CD4-positive, alpha-beta memory T cell (primary cell): ENCODE measurements around the gene SSUH2. TPM values are rescaled to one million over a fixed set of nuclear protein-coding genes. Genes with fewer than 3 reads are reported as not detected.
"Not testable (repeated sequence)": the region's sequence is repeated elsewhere in the genome, so short reads cannot be mapped to it uniquely, and the experiment has no call there.

ENCODE experiments used
- CTCF ChIA-PET: fragments of 350-600 bp; sonication (Branson Sonifier 250); formaldehyde crosslinking; loops from one replicate; lab custom pipeline; 2021; ENCODE audit warnings: inconsistent platforms; ENCODE audit not compliant: partially characterized antibody; lab: Charles Lee
- POLR2A ChIA-PET: fragments of 350-600 bp; sonication (Branson Sonifier 250); formaldehyde crosslinking; loops from one replicate; lab custom pipeline; 2021; ENCODE audit not compliant: partially characterized antibody; lab: Charles Lee
- DNase-seq, 5 donors: peaks; one replicate each; pipeline versions ENCODE4 v3.0.0 to v3.0.0-alpha.2; 2020 to 2022; ENCODE audit warnings: mixed read lengths in 1 of 5
- H3K27ac ChIP-seq: one replicate; pipeline ENCODE4 v1.7.0; 2013; ENCODE audit warnings: low read depth, low read length
- H3K27me3 ChIP-seq: 2 replicates; pipeline ENCODE4 v1.7.0; 2013; ENCODE audit warnings: mild to moderate bottlenecking, low read length, moderate library complexity; ENCODE audit not compliant: insufficient read depth
- H3K36me3 ChIP-seq: 2 replicates; pipeline ENCODE4 v1.7.0; 2013; ENCODE audit warnings: mild to moderate bottlenecking, low read length, moderate library complexity; ENCODE audit not compliant: insufficient read depth
- H3K4me1 ChIP-seq: 2 replicates; pipeline ENCODE4 v1.7.0; 2013; ENCODE audit warnings: mild to moderate bottlenecking, low read length, moderate library complexity; ENCODE audit not compliant: insufficient read depth
- H3K4me3 ChIP-seq, 2 donors: one replicate each; pipeline ENCODE4 v1.7.0; 2013; ENCODE audit warnings: low read length in 2 of 2, mild to moderate bottlenecking in 1 of 2
- H3K9me3 ChIP-seq, 2 donors: one replicate each; pipeline ENCODE4 v1.7.0; 2013; ENCODE audit warnings: low read length in 2 of 2, control low read depth in 1 of 2; ENCODE audit not compliant: control insufficient read depth in 1 of 2
- H3K27ac Mint-ChIP-seq, 7 donors: one replicate each; pipeline ENCODE4 v1.8.0; 2020 to 2021; ENCODE audit warnings: mixed read lengths in 7 of 7, mild to moderate bottlenecking in 6 of 7, inconsistent platforms in 3 of 7, moderate library complexity in 3 of 7
- H3K27me3 Mint-ChIP-seq, 2 donors: one replicate each; pipeline ENCODE4 v1.8.0; 2020 to 2021; ENCODE audit warnings: mixed read lengths in 2 of 2
- H3K36me3 Mint-ChIP-seq, 2 donors: one replicate each; pipeline ENCODE4 v1.8.0; 2020 to 2021; ENCODE audit warnings: mixed read lengths in 2 of 2, inconsistent platforms in 1 of 2, mild to moderate bottlenecking in 1 of 2
- H3K4me1 Mint-ChIP-seq, 4 donors: one replicate each; pipeline ENCODE4 v1.8.0; 2020 to 2021; ENCODE audit warnings: mixed read lengths in 4 of 4, mild to moderate bottlenecking in 1 of 4
- H3K4me3 Mint-ChIP-seq, 8 donors: one replicate each; pipeline ENCODE4 v1.8.0; 2020 to 2021; ENCODE audit warnings: mixed read lengths in 8 of 8, mild to moderate bottlenecking in 7 of 8, moderate library complexity in 6 of 8, inconsistent platforms in 3 of 8
- H3K9me3 Mint-ChIP-seq, 8 donors: one replicate each; pipeline ENCODE4 v1.8.0; 2020 to 2021; ENCODE audit warnings: mixed read lengths in 8 of 8, mild to moderate bottlenecking in 5 of 8, inconsistent platforms in 3 of 8, moderate library complexity in 1 of 8
- intact Hi-C: fragments of 100-400 bp; cut with micrococcal nuclease; formaldehyde crosslinking; loops from one replicate; pipeline ENCODE4 v1.15.1; 2023
- polyA plus RNA-seq, 2 donors: library from polyadenylated mRNA; unstranded; fragments of 300-500 nt; fragmentation: Illumina TruSeq; gene quantifications; one replicate each; pipeline ENCODE4 v1.2.3, GENCODE V29; 2021
- total RNA-seq, 2 experiments: library from RNA; stranded (reverse); gene quantifications; one replicate each; pipeline ENCODE4 v1.2.3, GENCODE V29; 2021

SSUH2 gene
- total and polyA plus RNA-seq, 4 experiments from 2014 or later: not detected

DNA sequence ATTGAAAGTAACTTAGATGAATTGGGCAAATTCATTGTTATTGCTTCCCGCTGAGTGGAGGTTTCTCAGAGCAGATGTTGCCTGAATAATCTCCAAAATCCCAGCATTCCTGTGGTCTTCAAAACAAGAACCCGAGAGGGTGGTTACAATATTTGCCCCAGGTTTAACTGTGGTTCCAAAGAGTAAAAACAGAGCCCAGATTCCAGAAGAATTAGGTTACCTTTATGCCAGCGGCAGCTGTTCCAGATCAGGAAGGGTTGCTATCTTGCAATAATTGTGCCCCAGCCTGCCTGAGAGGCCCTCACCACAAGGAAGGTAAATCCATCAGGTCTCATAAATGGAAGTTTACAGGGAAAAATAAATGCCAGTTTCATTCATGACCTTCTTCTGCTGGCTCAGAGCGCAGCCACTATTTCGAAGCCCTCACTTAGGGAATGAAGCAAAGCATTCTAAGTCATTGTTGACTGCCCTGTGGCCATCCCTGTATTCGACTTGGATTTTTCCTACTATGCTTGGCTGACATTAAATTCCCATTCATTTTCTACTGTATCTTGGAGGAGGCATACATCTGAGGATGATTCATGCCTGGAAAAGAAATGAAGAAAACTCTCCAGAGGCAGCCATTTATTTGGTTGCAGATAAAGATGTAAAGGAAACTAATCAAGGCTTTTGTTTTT lies 54.6 kb downstream of the SSUH2 start:
- no peaks in the 10 kb centered on the region for H3K27me3 ChIP-seq
- DNase-seq: no peak
- Mint-ChIP-seq H3K27me3 (peaks cover 1 to 6% of the 10 kb centered on the region in 2 donors), H3K27ac (no peak overlapping the region), H3K4me1 (no peaks in the 10 kb centered on the region), H3K9me3 (no peaks in the 10 kb centered on the region), H3K4me3 (no peak overlapping the region), H3K36me3 (no peaks in the 10 kb centered on the region)
- CTCF ChIA-PET: no interaction called here
- intact Hi-C loops: no loop called here
- H3K4me3 ChIP-seq: no peak overlapping the region
- no peaks in the 10 kb centered on the region for H3K9me3 ChIP-seq
- H3K4me1 ChIP-seq: no peaks in the 10 kb centered on the region
- H3K36me3 ChIP-seq: no peaks in the 10 kb centered on the region
- no peak overlapping the region for H3K27ac ChIP-seq
- POLR2A ChIA-PET: no interaction called here

DNA sequence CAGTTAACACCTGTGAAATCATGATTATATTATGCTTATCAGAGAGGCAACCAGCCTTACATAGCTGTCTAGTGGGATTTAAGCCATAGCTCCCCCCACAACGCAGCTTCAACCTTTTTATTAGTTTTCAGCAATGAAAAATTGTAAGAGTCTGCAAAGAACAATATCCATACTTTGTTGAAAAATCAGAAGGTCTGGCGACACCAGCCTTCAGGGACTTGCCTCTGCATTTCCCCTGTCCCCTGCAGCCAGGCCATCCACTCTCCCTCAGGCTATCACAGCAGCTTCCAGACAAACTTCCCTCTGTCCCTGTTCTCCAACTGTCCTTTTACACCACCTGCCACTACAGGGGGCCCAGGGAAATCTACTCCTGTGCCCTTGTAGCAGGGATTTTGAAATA lies 59.9 kb downstream of the SSUH2 start:
- no peaks in the 10 kb centered on the region for H3K4me1 ChIP-seq
- peaks cover 0 to 2% (median 0%) of the 10 kb centered on the region in 8 donors for H3K9me3 Mint-ChIP-seq
- H3K4me3 Mint-ChIP-seq: no peak overlapping the region
- no peaks in the 10 kb centered on the region for H3K27me3 ChIP-seq
- H3K27ac Mint-ChIP-seq: no peak overlapping the region
- peaks cover 3 to 4% of the 10 kb centered on the region in 2 donors for H3K27me3 Mint-ChIP-seq
- no peaks in the 10 kb centered on the region for H3K36me3 ChIP-seq
- CTCF ChIA-PET: no interaction called here
- no peaks in the 10 kb centered on the region for H3K9me3 ChIP-seq
- no peak for DNase-seq
- no peak overlapping the region for H3K4me3 ChIP-seq
- no peak overlapping the region for H3K27ac ChIP-seq
- H3K4me1 Mint-ChIP-seq: no peaks in the 10 kb centered on the region
- intact Hi-C loops: no loop called here
- POLR2A ChIA-PET: no interaction called here
- no peaks in the 10 kb centered on the region for H3K36me3 Mint-ChIP-seq

DNA sequence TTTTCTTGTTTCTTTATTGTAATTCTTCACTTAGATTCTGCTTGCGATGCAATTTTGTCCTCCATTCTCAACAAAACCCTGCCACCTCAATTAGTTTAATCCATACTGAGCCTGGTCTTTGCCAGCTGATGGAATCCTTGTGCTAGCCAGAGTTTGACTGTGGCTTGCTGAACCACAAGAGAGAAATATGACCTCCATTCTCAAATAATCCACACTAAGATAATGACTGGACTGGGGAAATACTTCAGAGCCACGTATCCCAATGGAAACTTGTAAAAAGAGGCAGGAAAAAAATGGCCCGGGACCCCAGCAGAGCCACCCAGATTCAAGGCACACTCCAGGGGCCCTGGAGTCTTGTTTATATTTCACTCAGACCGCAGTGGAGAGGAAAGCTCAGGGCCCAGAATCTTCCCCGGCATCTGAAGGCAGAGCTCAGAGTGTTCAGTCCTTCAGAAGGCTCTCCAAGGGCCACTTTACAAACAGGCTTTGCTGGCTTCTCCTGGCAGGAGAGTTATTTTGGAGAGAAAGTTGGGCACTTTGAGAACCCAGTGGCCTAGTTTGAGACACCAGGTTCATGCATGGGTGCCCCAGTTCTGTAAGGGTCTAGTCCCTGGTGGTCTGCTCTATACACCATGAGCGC lies 62.7 kb downstream of the SSUH2 start:
- no peak overlapping the region for H3K4me3 Mint-ChIP-seq
- no peak overlapping the region for H3K27ac Mint-ChIP-seq
- Histone ChIP-seq H3K27ac (no peak overlapping the region), H3K9me3 (no peaks in the 10 kb centered on the region), H3K27me3 (no peaks in the 10 kb centered on the region), H3K36me3 (no peaks in the 10 kb centered on the region), H3K4me1 (no peaks in the 10 kb centered on the region), H3K4me3 (no peak overlapping the region)
- no peaks in the 10 kb centered on the region for H3K36me3 Mint-ChIP-seq
- CTCF ChIA-PET: no interaction called here
- POLR2A ChIA-PET: no interaction called here
- no peaks in the 10 kb centered on the region for H3K4me1 Mint-ChIP-seq
- intact Hi-C loops: no loop called here
- peaks cover 0 to 2% of the 10 kb centered on the region in 2 donors for H3K27me3 Mint-ChIP-seq
- H3K9me3 Mint-ChIP-seq: peaks cover 0 to 9% (median 0%) of the 10 kb centered on the region in 8 donors
- no peak for DNase-seq

DNA sequence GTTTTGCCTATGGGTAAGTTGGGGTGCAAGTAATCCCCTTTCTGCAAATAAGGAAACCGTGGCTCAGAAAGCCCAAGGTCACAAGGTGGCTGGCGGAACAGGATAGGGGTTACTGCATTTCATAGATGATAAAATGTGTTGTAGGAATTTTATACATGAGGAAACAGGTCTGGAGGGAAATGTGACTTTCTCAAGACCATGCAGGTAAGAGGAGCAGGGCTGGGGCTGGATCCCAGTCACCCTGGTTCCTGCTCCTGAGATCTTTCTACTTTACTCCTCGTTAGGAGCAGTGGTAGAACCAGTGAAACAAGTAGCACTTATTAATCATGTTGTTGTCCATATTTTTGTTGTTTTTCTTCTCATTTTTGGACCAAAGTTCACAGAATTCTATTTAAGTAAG lies 63.2 kb downstream of the SSUH2 start:
- Mint-ChIP-seq H3K9me3 (peaks cover 0 to 9% (median 0%) of the 10 kb centered on the region in 8 donors), H3K27ac (no peak overlapping the region), H3K36me3 (no peaks in the 10 kb centered on the region), H3K4me1 (no peaks in the 10 kb centered on the region), H3K27me3 (peaks cover 0 to 2% of the 10 kb centered on the region in 2 donors), H3K4me3 (no peak overlapping the region)
- H3K4me1 ChIP-seq: no peaks in the 10 kb centered on the region
- no peaks in the 10 kb centered on the region for H3K36me3 ChIP-seq
- H3K4me3 ChIP-seq: no peak overlapping the region
- POLR2A ChIA-PET: no interaction called here
- no peak for DNase-seq
- no peak overlapping the region for H3K27ac ChIP-seq
- CTCF ChIA-PET: no interaction called here
- no peaks in the 10 kb centered on the region for H3K9me3 ChIP-seq
- intact Hi-C loops: no loop called here
- no peaks in the 10 kb centered on the region for H3K27me3 ChIP-seq

DNA sequence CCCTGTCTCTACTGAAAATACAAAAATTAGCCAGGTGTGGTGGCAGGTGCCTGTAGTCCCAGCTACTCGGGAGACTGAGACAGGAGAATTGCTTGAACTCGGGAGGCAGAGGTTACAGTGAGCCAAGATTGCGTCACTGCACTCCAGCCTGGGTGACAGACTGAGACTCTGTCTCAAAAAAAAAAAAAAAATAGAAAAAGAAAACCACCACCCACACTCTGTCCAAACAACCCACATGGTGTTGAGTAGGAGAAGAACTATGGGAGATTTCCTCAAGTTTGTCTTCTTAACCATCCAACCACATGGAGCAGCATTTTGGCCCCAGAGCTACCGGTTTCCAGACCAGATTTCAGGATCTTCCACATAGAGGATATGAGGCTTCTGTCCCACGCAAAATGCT lies 64.2 kb downstream of the SSUH2 start:
- H3K4me1 Mint-ChIP-seq, H3K4me3 Mint-ChIP-seq, H3K27ac ChIP-seq, H3K27ac Mint-ChIP-seq, POLR2A ChIA-PET, DNase-seq, H3K36me3 Mint-ChIP-seq, H3K27me3 ChIP-seq, H3K36me3 ChIP-seq, CTCF ChIA-PET, intact Hi-C loops, H3K4me3 ChIP-seq, H3K27me3 Mint-ChIP-seq, H3K4me1 ChIP-seq, H3K9me3 Mint-ChIP-seq, H3K9me3 ChIP-seq: not testable (repeated sequence)

DNA sequence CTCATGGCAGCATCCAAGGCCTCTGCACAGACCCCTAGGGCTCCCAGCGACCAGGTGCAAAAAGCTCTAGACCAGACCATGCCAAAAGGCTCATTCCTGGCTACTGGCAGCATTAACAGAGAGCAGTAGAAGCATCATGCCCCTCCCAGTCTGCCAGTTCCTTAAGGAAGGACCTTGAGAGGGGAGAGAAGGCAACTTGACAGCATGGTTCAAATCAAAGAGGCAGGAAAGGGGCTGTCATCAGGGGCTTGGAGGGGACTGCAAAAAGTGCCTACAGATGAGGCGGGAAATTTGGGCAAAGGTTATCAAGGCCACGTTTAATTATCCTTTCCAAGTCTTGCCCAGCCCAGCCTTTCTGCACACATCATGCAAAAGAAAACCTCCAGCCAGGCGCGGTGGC lies 64.7 kb downstream of the SSUH2 start:
- CTCF ChIA-PET: no interaction called here
- no peak overlapping the region for H3K27ac ChIP-seq
- H3K27ac Mint-ChIP-seq: no peak overlapping the region
- intact Hi-C loops: no loop called here
- POLR2A ChIA-PET: no interaction called here
- peaks cover 0 to 2% of the 10 kb centered on the region in 2 donors for H3K27me3 Mint-ChIP-seq
- H3K36me3 ChIP-seq: no peaks in the 10 kb centered on the region
- H3K4me3 Mint-ChIP-seq: no peak overlapping the region
- DNase-seq: no peak
- H3K9me3 Mint-ChIP-seq: peaks cover 0 to 9% (median 0%) of the 10 kb centered on the region in 8 donors
- no peaks in the 10 kb centered on the region for H3K9me3 ChIP-seq
- no peaks in the 10 kb centered on the region for H3K4me1 ChIP-seq
- no peaks in the 10 kb centered on the region for H3K36me3 Mint-ChIP-seq
- H3K27me3 ChIP-seq: no peaks in the 10 kb centered on the region
- no peaks in the 10 kb centered on the region for H3K4me1 Mint-ChIP-seq
- H3K4me3 ChIP-seq: no peak overlapping the region

DNA sequence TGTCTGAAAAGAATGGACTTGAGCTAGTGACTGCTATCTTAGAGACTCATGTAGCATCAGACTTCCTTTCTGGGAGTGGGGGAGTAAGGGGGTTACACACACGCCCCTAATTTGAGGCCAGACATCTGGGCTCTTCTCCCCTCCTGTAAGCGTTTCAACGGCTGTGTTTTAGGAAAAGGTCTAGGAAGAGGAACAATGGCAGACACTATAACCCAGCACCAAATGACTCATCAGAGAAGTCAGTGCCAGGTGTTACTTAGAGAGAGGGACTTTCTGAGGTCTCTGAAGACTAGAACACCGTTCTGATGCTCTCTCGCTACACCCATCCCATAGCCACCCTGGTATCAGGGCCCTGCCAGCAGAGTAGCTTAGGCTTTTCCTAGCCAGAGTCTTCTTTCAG lies 65.5 kb downstream of the SSUH2 start:
- Mint-ChIP-seq H3K36me3 (no peaks in the 10 kb centered on the region), H3K4me3 (no peak overlapping the region), H3K4me1 (no peaks in the 10 kb centered on the region), H3K9me3 (peaks cover 0 to 9% (median 0%) of the 10 kb centered on the region in 8 donors), H3K27me3 (no peaks in the 10 kb centered on the region), H3K27ac (no peak overlapping the region)
- Histone ChIP-seq H3K4me3 (no peak overlapping the region), H3K27me3 (no peaks in the 10 kb centered on the region), H3K9me3 (no peaks in the 10 kb centered on the region), H3K36me3 (no peaks in the 10 kb centered on the region), H3K4me1 (no peaks in the 10 kb centered on the region), H3K27ac (no peak overlapping the region)
- intact Hi-C loops: no loop called here
- DNase-seq: no peak
- ChIA-PET POLR2A (no interaction called here), CTCF (no interaction called here)
